GM12872 (cell line): ENCODE data around the gene SEC22A.

ENCODE experiments used
- TF ChIP-seq, protein P1 (sequence below): IDR thresholded peaks from 3 replicates; pipeline ENCODE4 v1.5.1; 2011; ENCODE audit warnings: low read depth, mild to moderate bottlenecking, low read length, moderate library complexity; ENCODE audit not compliant: insufficient read depth

Gene SEC22A

GRCh38 chr3:123165163-123165562 lies 36.6 kb upstream of the SEC22A start:
- TF ChIP-seq, protein P1, sequence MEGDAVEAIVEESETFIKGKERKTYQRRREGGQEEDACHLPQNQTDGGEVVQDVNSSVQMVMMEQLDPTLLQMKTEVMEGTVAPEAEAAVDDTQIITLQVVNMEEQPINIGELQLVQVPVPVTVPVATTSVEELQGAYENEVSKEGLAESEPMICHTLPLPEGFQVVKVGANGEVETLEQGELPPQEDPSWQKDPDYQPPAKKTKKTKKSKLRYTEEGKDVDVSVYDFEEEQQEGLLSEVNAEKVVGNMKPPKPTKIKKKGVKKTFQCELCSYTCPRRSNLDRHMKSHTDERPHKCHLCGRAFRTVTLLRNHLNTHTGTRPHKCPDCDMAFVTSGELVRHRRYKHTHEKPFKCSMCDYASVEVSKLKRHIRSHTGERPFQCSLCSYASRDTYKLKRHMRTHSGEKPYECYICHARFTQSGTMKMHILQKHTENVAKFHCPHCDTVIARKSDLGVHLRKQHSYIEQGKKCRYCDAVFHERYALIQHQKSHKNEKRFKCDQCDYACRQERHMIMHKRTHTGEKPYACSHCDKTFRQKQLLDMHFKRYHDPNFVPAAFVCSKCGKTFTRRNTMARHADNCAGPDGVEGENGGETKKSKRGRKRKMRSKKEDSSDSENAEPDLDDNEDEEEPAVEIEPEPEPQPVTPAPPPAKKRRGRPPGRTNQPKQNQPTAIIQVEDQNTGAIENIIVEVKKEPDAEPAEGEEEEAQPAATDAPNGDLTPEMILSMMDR, result no peak

DNA sequence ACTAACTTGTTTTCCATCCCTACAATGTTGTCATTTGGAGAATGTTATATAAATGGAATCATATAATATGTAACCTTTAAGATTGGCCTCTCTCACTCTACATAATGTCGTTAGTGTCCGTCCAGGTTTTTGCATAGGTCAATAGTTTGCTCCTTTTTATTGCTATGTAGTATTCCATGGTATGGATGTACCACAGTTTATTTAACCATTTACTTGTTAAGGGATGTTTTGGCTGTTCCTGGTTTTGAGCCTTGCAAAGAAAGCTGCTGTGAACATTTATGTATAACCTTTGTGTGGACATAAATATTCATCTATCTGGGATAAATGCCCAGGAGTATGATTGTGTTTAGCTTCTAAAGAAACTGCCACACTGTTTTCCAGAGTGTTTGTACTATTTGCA lies 34.1 kb upstream of the SEC22A start:
- TF ChIP-seq, protein P1, result no peak

GRCh38 chr3:123168122-123168521 lies 33.6 kb upstream of the SEC22A start:
- TF ChIP-seq, protein P1, result no peak

DNA sequence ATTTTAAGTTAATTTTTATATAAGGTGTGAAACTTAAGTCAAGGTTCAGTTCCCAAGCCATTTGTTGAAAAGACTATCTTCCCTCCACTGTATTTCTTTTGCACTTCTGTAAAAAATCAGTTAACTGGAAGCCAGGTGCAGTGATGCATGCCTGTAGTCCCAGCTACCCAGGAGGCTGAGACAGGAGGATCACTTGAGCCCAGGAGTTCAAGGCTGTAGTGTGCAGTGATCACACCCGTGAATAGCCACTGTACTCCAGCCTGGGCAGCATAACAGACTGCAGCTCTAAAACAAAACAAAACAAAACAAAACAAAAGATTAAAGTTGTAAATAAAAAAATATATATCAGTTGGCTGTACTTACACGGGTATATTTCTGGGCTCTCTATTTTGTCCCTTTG lies 33.1 kb upstream of the SEC22A start:
- TF ChIP-seq, protein P1, result no peak

DNA sequence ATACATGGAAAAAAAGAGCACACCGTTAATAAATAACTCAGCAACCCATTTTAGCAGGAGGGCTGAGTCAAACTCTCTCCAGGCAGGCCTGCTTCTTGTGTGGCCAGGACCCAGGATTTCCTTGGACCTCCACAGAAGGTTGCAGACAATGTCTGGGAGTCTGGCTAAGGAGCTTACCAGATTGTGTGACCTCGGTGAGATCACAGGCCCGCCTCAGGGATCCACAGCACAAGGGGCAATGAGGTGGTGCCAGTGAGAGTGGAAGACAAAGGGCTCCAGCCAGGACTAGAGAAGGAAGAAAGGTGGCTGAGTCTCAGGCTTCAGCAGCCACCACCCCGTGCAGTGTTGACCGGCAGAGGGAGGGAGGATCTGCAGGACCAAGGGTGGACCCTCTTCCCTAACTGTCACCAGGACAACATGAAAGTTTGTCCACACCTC lies 32.2 kb upstream of the SEC22A start:
- TF ChIP-seq, protein P1, result no peak

GRCh38 chr3:123169930-123170329 lies 31.8 kb upstream of the SEC22A start:
- TF ChIP-seq, protein P1, result no peak

DNA sequence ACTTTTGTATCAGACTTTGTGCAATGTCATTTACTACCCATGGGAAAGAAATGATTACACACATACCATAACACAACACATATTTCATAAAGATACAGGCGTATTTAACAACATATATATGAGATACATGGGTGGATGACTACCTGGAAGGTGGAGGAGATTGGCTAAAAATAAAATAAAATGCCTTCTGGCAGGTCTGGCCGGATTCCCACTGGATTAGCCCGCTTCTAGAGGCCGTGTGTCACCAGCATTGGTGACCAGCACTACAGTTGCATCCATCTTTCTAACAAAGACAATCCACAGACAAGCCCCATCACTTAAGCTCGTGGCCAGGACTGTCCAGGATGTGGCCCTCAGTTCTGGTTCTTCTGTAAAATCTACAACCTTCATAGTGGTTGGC lies 21.0 kb upstream of the SEC22A start:
- TF ChIP-seq, protein P1, result no peak

DNA sequence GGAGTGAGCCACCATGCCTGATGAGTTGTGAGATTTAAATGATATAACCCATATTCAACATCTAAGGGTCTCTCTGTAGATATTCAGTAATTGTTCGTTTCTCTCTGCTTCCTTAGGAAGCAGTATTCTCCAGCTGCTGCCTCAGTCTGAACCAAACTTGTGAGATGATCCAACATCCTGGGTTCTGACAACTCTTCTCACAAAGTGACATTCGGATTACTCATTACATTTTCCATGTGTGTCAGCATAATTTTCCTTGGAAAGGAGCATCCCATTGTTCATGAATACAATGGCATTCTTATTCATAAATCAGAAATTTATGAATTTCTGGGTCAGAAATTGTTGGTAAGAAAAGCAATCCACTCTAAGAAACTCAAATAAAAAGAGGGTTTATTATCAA lies 15.0 kb upstream of the SEC22A start:
- TF ChIP-seq, protein P1, result no peak
